KMS-11 (cell line): ENCODE data around the gene BLOC1S3.

Experiments
- H2AFZ ChIP-seq: fragments of 200-600 bp; sonication (generic); 2 replicates; pipeline ENCODE4 v1.6.1; 2016; ENCODE audit warnings: antibody characterized with exemption, mixed run types, low read depth
- H3K27ac ChIP-seq: fragments of 200-600 bp; sonication (generic); 2 replicates; pipeline ENCODE4 v1.6.1; 2016; ENCODE audit warnings: mild to moderate bottlenecking, mixed run types
- H3K27me3 ChIP-seq: fragments of 200-600 bp; sonication (generic); 2 replicates; pipeline ENCODE4 v1.6.1; 2017; ENCODE audit warnings: mild to moderate bottlenecking, low read depth, mixed run types, moderate library complexity; ENCODE audit not compliant: insufficient read depth
- H3K36me3 ChIP-seq: fragments of 200-600 bp; sonication (generic); 2 replicates; pipeline ENCODE4 v1.6.1; 2017; ENCODE audit warnings: mild to moderate bottlenecking, mixed run types; ENCODE audit not compliant: insufficient read depth
- H3K4me1 ChIP-seq: fragments of 200-600 bp; sonication (generic); 2 replicates; pipeline ENCODE4 v1.6.1; 2016; ENCODE audit warnings: mild to moderate bottlenecking, low read depth, mixed run types; ENCODE audit not compliant: poor library complexity, severe bottlenecking
- H3K4me2 ChIP-seq: fragments of 200-600 bp; sonication (generic); 2 replicates; pipeline ENCODE4 v1.7.0; 2016; ENCODE audit warnings: mild to moderate bottlenecking, mixed run types
- H3K4me3 ChIP-seq: fragments of 200-600 bp; sonication (generic); IDR thresholded peaks from 2 replicates; pipeline ENCODE4 v1.6.1; 2017; ENCODE audit warnings: low read depth, low read length, mixed read lengths; ENCODE audit not compliant: insufficient read depth
- H3K79me2 ChIP-seq: fragments of 200-600 bp; sonication (generic); 2 replicates; pipeline ENCODE4 v1.6.1; 2016; ENCODE audit warnings: low read depth, mixed run types; ENCODE audit not compliant: insufficient read depth
- H3K9ac ChIP-seq: fragments of 200-600 bp; sonication (generic); 2 replicates; pipeline ENCODE4 v1.6.1; 2016; ENCODE audit warnings: mild to moderate bottlenecking, mixed run types
- H4K20me1 ChIP-seq: fragments of 200-600 bp; sonication (generic); 2 replicates; pipeline ENCODE4 v1.6.1; 2016; ENCODE audit warnings: mild to moderate bottlenecking, mixed run types; ENCODE audit not compliant: insufficient read depth
- CTCF ChIP-seq: fragments of 200-600 bp; sonication (generic); conservative IDR thresholded peaks from 2 replicates; pipeline ENCODE4 v1.6.1; 2017; ENCODE audit warnings: low read depth, mild to moderate bottlenecking, antibody characterized with exemption, low read length, moderate library complexity, mixed read lengths

Gene BLOC1S3

DNA sequence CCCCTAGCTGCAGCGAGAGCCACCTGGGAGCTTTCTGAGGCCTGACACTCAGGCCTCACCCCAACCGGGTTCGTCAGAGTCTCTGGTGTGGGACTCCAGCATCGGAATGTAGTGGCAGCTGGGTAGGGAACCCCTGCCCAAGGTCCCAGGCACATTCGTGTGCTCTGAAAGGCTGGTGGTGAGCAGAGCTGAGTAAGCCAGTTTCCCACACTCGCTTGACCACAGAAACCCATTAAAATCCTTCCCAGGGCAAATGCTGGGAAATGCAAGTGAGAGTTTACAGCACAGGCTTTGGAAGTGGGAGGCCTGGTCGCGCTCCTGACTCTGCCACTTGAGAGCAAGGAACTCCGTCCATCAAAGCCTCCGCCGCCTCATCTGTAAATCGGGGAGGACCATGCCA, 4.8 kb upstream of the BLOC1S3 start:
- peaks cover 16% of the 10 kb centered on the region; the same call in 1 of the 2 replicates for H3K79me2 ChIP-seq
- no peak overlapping the region for H2AFZ ChIP-seq
- TF ChIP-seq CTCF, result no peak
- H3K27ac ChIP-seq, result no peak overlapping the region
- no peaks in the 10 kb centered on the region for H4K20me1 ChIP-seq
- H3K4me3 ChIP-seq, result no peak overlapping the region
- H3K9ac ChIP-seq, result no peak overlapping the region
- H3K4me1 ChIP-seq, result peaks cover 17% of the 10 kb centered on the region
- no peaks in the 10 kb centered on the region for H3K36me3 ChIP-seq
- no peak overlapping the region for H3K4me2 ChIP-seq
- no peaks in the 10 kb centered on the region for H3K27me3 ChIP-seq

DNA sequence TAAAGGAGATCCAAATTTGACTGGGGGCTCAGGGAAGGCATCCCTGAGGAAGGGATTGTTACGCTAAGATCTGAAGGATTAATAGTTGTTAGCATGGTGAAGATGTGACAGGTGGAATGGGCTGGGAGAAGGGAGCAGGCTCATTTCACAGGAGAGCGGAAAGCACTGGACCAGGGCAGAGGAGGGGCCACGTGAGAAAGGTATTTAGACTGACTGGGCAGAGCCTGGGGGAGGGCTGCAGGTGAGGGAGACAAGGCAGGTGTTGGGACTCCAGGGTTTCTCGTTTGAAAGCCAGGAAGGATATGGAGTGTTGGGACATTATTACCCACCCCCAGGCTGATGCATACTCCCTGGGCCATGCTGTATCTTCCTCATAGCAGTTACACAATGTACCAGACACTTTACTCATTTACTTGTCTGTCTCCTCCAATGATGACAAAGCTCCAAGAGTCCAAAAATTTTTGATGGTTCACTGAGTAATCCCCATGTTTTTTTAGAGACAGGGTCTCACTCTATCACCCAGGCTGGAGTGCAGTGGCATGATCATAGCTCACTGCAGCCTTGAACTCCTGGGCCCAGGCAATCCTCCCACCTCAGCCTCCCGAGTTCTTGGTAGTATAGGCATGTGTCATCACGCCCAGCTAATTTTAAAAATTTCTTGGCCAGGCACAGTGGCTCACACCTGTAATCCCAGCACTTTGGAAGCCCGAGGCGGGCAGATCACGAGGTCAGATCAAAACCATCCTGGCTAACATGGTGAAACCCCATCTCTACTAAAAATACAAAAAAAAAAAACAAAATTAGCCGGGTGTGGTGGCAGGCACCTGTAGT, 2.9 kb upstream of the BLOC1S3 start:
- Histone ChIP-seq H3K27me3 (no peaks in the 10 kb centered on the region), H3K4me1 (peaks cover 27% of the 10 kb centered on the region), H3K4me2 (no peak overlapping the region), H3K27ac (no peak overlapping the region), H2AFZ (no peak overlapping the region), H3K36me3 (no peaks in the 10 kb centered on the region), H3K79me2 (peaks cover 27% of the 10 kb centered on the region; the same call in 1 of the 2 replicates), H3K9ac (no peak overlapping the region), H3K4me3 (no peak overlapping the region), H4K20me1 (no peaks in the 10 kb centered on the region)
- TF ChIP-seq CTCF, result no peak

GRCh38 chr19:45177817-45178261, 745 bp upstream of the BLOC1S3 start, which contains the start of gene TRAPPC6A:
TSS of gene TRAPPC6A (minus strand) at chr19:45178237. CDS start at chr19:45178218, 19 bp downstream.
- Histone ChIP-seq H3K9ac (peak within 1 kb of the TSS; percentile 63), H3K27ac (peak within 1 kb of the TSS; percentile 69), H3K4me1 (peaks cover 34% of the 10 kb centered on the region), H3K36me3 (no peaks in the 10 kb centered on the region), H2AFZ (peak within 1 kb of the TSS; percentile 66), H3K27me3 (no peaks in the 10 kb centered on the region), H4K20me1 (no peaks in the 10 kb centered on the region), H3K4me3 (peak within 1 kb of the TSS; percentile 47), H3K4me2 (peak within 1 kb of the TSS; percentile 99), H3K79me2 (peaks cover 43% of the 10 kb centered on the region; the same call in 1 of the 2 replicates)
- TF ChIP-seq CTCF, result no peak

GRCh38 chr19:45179072-45179891, 698 bp downstream of the BLOC1S3 start:
- H3K27ac ChIP-seq, result peak overlapping the region; percentile 69
- no peak for TF ChIP-seq CTCF
- H3K27me3 ChIP-seq, result no peaks in the 10 kb centered on the region
- H4K20me1 ChIP-seq, result no peaks in the 10 kb centered on the region
- H2AFZ ChIP-seq, result peak overlapping the region; percentile 66
- H3K9ac ChIP-seq, result peak overlapping the region; percentile 63
- H3K4me2 ChIP-seq, result peak overlapping the region; percentile 75
- H3K4me1 ChIP-seq, result peaks cover 27% of the 10 kb centered on the region
- H3K79me2 ChIP-seq, result peaks cover 43% of the 10 kb centered on the region; the same call in 1 of the 2 replicates
- H3K36me3 ChIP-seq, result no peaks in the 10 kb centered on the region
- no peak overlapping the region for H3K4me3 ChIP-seq
